ENCODE results near the gene ZNF429. TPM values are rescaled to one million over a fixed set of nuclear protein-coding genes. Genes with fewer than 3 reads are reported as not detected.

The ZNF429 gene
- total and polyA plus RNA-seq, 2 of the 4 experiments (the other 2 are of a cell fraction): 4.3 to 6.4 TPM

GRCh38 chr19:21602082-21602658 is 96.8 kb downstream of the ZNF429 start:
- Histone ChIP-seq H2AFZ (replicated peaks; ENCODE audit: low read length, poor library complexity) (no peak overlapping the region), H3K9me1 (ENCODE audit: insufficient read depth, low read length) (no peaks in the 10 kb centered on the region), H3K27me3 (ENCODE audit: control insufficient read depth, insufficient read depth, low read length) (no peaks in the 10 kb centered on the region), H2BK15ac (ENCODE audit: low read depth, low read length) (no peak overlapping the region), H3K4me1 (ENCODE audit: control insufficient read depth, insufficient read depth, low read length) (no peaks in the 10 kb centered on the region), H4K20me1 (ENCODE audit: insufficient read depth, low read length) (no peaks in the 10 kb centered on the region), H3K14ac (replicated peaks; ENCODE audit: low read depth, low read length) (no peak overlapping the region), H3K79me1 (ENCODE audit: low read depth in 1 of 2, low read length in 2 of 2) (no peaks in the 10 kb centered on the region), H3K23ac (ENCODE audit: low read depth, low read length) (no peak overlapping the region), H3K36me3 (ENCODE audit: control insufficient read depth, insufficient read depth, low read length) (no peaks in the 10 kb centered on the region), H2BK120ac (ENCODE audit: low read depth, low read length) (no peak overlapping the region), H4K5ac (ENCODE audit: low read depth, low read length) (no peak overlapping the region), H3K9ac (ENCODE audit: low read depth, low read length) (no peak overlapping the region), H2BK5ac (ENCODE audit: low read depth, low read length, poor library complexity, severe bottlenecking) (no peak overlapping the region), H3K9me3 (ENCODE audit: control insufficient read depth, insufficient read depth, low read length) (peaks cover 14% of the 10 kb centered on the region), H2AK9ac (replicated peaks; ENCODE audit: low read depth, low read length, poor library complexity) (no peak overlapping the region), H3K18ac (ENCODE audit: low read depth, low read length) (no peak overlapping the region), H4K8ac (ENCODE audit: low read depth in 2 of 2, low read length in 2 of 2) (no peak overlapping the region), H3K4ac (ENCODE audit: low read depth, low read length) (no peak overlapping the region), H3K27ac (ENCODE audit: insufficient read depth, low read length) (no peak overlapping the region), H3K4me3 (ENCODE audit: insufficient read depth, low read depth, low read length) (no peak overlapping the region), H2AK5ac (ENCODE audit: low read depth, low read length) (no peak overlapping the region), H4K91ac (ENCODE audit: insufficient read depth, low read depth, low read length) (no peak overlapping the region), H3K4me2 (ENCODE audit: low read depth, low read length) (no peak overlapping the region), H3K56ac (ENCODE audit: extremely low read depth, insufficient read depth, low read length) (no peak overlapping the region), H2BK20ac (ENCODE audit: low read depth, low read length) (no peak overlapping the region)
- DNase-seq (no peak), ATAC-seq (ENCODE audit: low read depth) (no peak)
- ChIA-PET POLR2A (ENCODE audit: unreplicated experiment) (no interaction called here), CTCF (no interaction called here)
- no CpG with 5 or more reads among the region's 1 CpG for WGBS, 2 experiments (ENCODE audit: extremely low coverage in 2 of 2, insufficient read length in 1 of 2)
- dilution Hi-C loops (cut with HindIII; ENCODE audit: low sequenced_read_pairs, unreplicated experiment) (no loop called here), in situ Hi-C loops (cut with MboI; ENCODE audit: low sequenced_read_pairs) (no loop called here), intact Hi-C loops (cut with micrococcal nuclease) (no loop called here)
- BruUV-seq (replicated peaks): no TSS peak
- TF ChIP-seq RFX5 (IDR thresholded peaks at IDR 0.05; ENCODE audit: low read depth, low read length) (no peak), FOS (IDR thresholded peaks at IDR 0.05; ENCODE audit: low read depth, low read length) (no peak), USF2 (IDR thresholded peaks at IDR 0.05; ENCODE audit: low read depth, low read length) (no peak), CHD1 (IDR thresholded peaks at IDR 0.05; ENCODE audit: low read depth, low read length) (no peak), NFE2L2 (IDR thresholded peaks at IDR 0.05; ENCODE audit: low read depth, low read length) (no peak), RAD21 (IDR thresholded peaks at IDR 0.05; ENCODE audit: low read length) (no peak), CEBPB (IDR thresholded peaks at IDR 0.05; ENCODE audit: low read depth, low read length) (no peak), RCOR1 (IDR thresholded peaks at IDR 0.05; ENCODE audit: insufficient replicate concordance, low read length) (no peak), MAFK (IDR thresholded peaks at IDR 0.05; ENCODE audit: low read depth, low read length) (no peak), MAZ (IDR thresholded peaks at IDR 0.05; ENCODE audit: borderline replicate concordance, low read depth, low read length) (no peak), POLR2A (IDR thresholded peaks at IDR 0.05; ENCODE audit: low read depth, low read length) (no peak), BHLHE40 (IDR thresholded peaks at IDR 0.05; ENCODE audit: low read depth, low read length) (no peak), SMC3 (IDR thresholded peaks at IDR 0.05; ENCODE audit: low read depth, low read length) (no peak), MXI1 (IDR thresholded peaks at IDR 0.05; ENCODE audit: borderline replicate concordance, low read depth, low read length) (no peak)
- TF ChIP-seq, protein P1, sequence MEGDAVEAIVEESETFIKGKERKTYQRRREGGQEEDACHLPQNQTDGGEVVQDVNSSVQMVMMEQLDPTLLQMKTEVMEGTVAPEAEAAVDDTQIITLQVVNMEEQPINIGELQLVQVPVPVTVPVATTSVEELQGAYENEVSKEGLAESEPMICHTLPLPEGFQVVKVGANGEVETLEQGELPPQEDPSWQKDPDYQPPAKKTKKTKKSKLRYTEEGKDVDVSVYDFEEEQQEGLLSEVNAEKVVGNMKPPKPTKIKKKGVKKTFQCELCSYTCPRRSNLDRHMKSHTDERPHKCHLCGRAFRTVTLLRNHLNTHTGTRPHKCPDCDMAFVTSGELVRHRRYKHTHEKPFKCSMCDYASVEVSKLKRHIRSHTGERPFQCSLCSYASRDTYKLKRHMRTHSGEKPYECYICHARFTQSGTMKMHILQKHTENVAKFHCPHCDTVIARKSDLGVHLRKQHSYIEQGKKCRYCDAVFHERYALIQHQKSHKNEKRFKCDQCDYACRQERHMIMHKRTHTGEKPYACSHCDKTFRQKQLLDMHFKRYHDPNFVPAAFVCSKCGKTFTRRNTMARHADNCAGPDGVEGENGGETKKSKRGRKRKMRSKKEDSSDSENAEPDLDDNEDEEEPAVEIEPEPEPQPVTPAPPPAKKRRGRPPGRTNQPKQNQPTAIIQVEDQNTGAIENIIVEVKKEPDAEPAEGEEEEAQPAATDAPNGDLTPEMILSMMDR (conservative IDR thresholded peaks at IDR 0.05; ENCODE audit: low read depth, low read length): no peak
- TF ChIP-seq, protein P2, sequence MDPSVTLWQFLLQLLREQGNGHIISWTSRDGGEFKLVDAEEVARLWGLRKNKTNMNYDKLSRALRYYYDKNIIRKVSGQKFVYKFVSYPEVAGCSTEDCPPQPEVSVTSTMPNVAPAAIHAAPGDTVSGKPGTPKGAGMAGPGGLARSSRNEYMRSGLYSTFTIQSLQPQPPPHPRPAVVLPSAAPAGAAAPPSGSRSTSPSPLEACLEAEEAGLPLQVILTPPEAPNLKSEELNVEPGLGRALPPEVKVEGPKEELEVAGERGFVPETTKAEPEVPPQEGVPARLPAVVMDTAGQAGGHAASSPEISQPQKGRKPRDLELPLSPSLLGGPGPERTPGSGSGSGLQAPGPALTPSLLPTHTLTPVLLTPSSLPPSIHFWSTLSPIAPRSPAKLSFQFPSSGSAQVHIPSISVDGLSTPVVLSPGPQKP (IDR thresholded peaks at IDR 0.05; ENCODE audit: borderline replicate concordance, low read depth, low read length): no peak
